ENCODE data around the gene RAB7B. TPM values are rescaled to one million over a fixed set of nuclear protein-coding genes. Genes with fewer than 3 reads are reported as not detected.

Gene RAB7B
- total RNA-seq, 1 experiment from 2014 or later = not detected

GRCh38 chr1:205943245-205943644, 60.0 kb downstream of the RAB7B start, which contains the start of gene SLC26A9 (continued):
- TF ChIP-seq AFF4 (CRISPR knock-in tag; IDR thresholded peaks at IDR 0.05; ENCODE audit: borderline replicate concordance) = no peak

DNA sequence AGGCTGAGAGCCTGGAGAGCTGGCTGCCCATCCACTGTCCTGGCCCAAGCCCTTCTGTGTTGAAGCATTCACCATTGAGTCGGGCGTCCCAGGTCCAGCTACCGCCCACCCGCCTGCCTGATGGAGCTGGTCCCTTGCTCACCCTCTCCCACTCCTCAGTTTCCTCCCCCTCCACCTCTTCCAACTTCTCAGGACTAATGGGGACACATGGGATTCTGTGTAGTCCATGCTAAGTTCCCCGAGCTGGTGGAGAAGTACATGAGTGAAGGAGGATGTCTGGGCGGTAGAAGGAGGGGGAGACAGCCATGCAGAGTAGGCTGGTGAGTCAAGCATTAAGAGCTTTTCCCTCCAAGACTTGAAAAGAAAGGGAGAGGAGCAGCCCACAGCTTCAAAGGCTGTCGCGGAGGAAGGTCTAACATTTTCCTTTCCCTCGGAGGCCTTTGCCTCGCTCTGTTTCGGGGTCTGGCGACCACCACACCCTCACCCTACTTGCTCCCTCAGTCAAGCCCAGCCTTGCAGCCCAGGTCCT, 60.5 kb downstream of the RAB7B start:
- DNase-seq (ENCODE audit: low spot score) (no peak), ATAC-seq (no peak)
- H3K4me3 Mint-ChIP-seq = no peak overlapping the region
- CTCF ChIA-PET = interaction anchor here (0.9 to 7.0 kb wide), 3 partner anchors 24 to 42 kb away, joined by 3 to 61 read pairs (median 3); no protein-coding TSS in a partner anchor
- no peaks in the 10 kb centered on the region for H3K36me3 Mint-ChIP-seq
- TF ChIP-seq JUN (CRISPR knock-in tag; IDR thresholded peaks at IDR 0.05) = no peak
- TF ChIP-seq GRHL2 (CRISPR knock-in tag; IDR thresholded peaks at IDR 0.05; ENCODE audit: insufficient replicate concordance, severe bottlenecking) = no peak
- no peak for TF ChIP-seq E2F4 (CRISPR knock-in tag; IDR thresholded peaks at IDR 0.05; ENCODE audit: borderline replicate concordance, low read depth)
- no peak for TF ChIP-seq PRRX2 (CRISPR knock-in tag; IDR thresholded peaks at IDR 0.05)
- TF ChIP-seq RELA (CRISPR knock-in tag; IDR thresholded peaks at IDR 0.05; ENCODE audit: borderline replicate concordance) = no peak
- TF ChIP-seq, protein P1, sequence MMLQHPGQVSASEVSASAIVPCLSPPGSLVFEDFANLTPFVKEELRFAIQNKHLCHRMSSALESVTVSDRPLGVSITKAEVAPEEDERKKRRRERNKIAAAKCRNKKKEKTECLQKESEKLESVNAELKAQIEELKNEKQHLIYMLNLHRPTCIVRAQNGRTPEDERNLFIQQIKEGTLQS (CRISPR knock-in tag; conservative IDR thresholded peaks at IDR 0.05) = no peak
- no peak for TF ChIP-seq FOXP1 (CRISPR knock-in tag; IDR thresholded peaks at IDR 0.05; ENCODE audit: borderline replicate concordance)
- TF ChIP-seq ZBTB21 (CRISPR knock-in tag; IDR thresholded peaks at IDR 0.05; ENCODE audit: borderline replicate concordance) = no peak
- no peak for TF ChIP-seq NR1H2 (CRISPR knock-in tag; IDR thresholded peaks at IDR 0.05)
- no peak for TF ChIP-seq AR (CRISPR knock-in tag; IDR thresholded peaks at IDR 0.05)
- no peak for TF ChIP-seq FOXK1 (CRISPR knock-in tag; IDR thresholded peaks at IDR 0.05)
- no peak for TF ChIP-seq ATF2 (CRISPR knock-in tag; IDR thresholded peaks at IDR 0.05; ENCODE audit: borderline replicate concordance, low read depth)
- no peaks in the 10 kb centered on the region; the same call in 1 of the 2 replicates for H3K27me3 Mint-ChIP-seq (ENCODE audit: low read depth)
- peaks cover 27% of the 10 kb centered on the region for H3K4me1 Mint-ChIP-seq
- H3K9me3 Mint-ChIP-seq = no peaks in the 10 kb centered on the region
- H3K27ac Mint-ChIP-seq = no peak overlapping the region
- POLR2A ChIA-PET = no interaction called here

Data from WTC11 (cell line).